ENCODE data around the gene TSPY2. TPM values are rescaled to one million over a fixed set of nuclear protein-coding genes. Genes with fewer than 3 reads are reported as not detected.
"Not testable (repeated sequence)": the region's sequence is repeated elsewhere in the genome, so short reads cannot be mapped to it uniquely, and the experiment has no call there.

Gene TSPY2
- polyA plus RNA-seq (2013, experiment 1 of 4): not detected
- not detected for polyA plus RNA-seq (2013, experiment 2 of 4)
- polyA plus RNA-seq (2013, experiment 3 of 4): not detected
- polyA plus RNA-seq (2013, experiment 4 of 4): not detected

DNA sequence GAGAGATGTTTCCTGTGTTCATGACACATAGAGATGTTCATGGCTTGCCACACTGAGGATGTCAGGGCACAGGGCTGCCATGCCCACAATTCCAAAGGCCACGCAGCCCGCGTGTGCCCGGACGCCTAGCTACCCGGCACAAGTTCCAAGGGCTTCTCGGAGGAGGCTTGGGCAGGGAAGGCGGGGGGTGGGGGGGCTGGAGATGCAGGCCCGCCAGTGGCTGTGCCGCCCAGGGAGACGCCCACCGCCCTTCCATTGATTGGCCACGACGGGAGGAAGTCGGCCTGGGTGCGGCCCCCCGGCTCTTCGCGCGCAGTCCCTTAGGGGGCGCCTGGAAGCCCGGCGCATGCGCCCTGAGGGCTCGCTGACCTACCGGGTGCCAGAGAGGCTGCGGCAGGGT is at the start of gene TSPY2:
TSS of gene TSPY2 (plus strand) at position 301 of the 400 bp plus-strand sequence. CDS start at position 347, 46 bp downstream.
- H3K4me3 ChIP-seq (ENCODE audit: insufficient read depth, low read depth, low read length); H3K36me3 ChIP-seq (ENCODE audit: control insufficient read depth, insufficient read depth, low read length); H3K9me3 ChIP-seq (ENCODE audit: control insufficient read depth, low read length); H3K27me3 ChIP-seq (ENCODE audit: control insufficient read depth, insufficient read depth, low read length, poor library complexity, severe bottlenecking); H3K4me1 ChIP-seq (ENCODE audit: control insufficient read depth, insufficient read depth, low read length); H3K27ac ChIP-seq (ENCODE audit: insufficient read depth, low read depth, low read length, poor library complexity, severe bottlenecking): not testable (repeated sequence)
- WGBS, 2 experiments: 93 to 97% methylated on average over 9 to 17 of the region's 27 CpGs

GRCh38 chrY:6209565-6209964 is 36.5 kb upstream of the TSPY2 start:
- not testable (repeated sequence) for H3K4me3 ChIP-seq (ENCODE audit: insufficient read depth, low read depth, low read length); H3K36me3 ChIP-seq (ENCODE audit: control insufficient read depth, insufficient read depth, low read length); H3K27ac ChIP-seq (ENCODE audit: insufficient read depth, low read depth, low read length, poor library complexity, severe bottlenecking); H3K4me1 ChIP-seq (ENCODE audit: control insufficient read depth, insufficient read depth, low read length); H3K27me3 ChIP-seq (ENCODE audit: control insufficient read depth, insufficient read depth, low read length, poor library complexity, severe bottlenecking); H3K9me3 ChIP-seq (ENCODE audit: control insufficient read depth, low read length)

DNA sequence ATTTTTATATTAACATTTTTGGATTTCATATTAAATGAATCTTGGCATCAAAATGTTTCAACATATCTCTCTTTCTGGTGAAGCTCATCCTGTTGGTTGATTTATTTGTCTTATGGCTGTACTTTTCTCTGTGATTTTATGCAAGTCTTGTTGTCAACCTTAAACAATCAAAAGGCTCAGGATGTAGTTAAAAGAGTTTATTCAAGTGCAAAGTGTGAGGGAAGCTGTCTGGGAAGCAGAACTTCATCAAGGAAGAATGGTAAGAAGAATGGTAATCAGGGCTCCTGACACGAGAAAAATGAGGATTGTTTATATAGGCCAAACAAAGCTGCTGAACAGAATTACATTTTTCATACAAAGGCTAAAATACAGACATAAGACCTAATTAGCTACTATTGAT is 29.0 kb upstream of the TSPY2 start:
- H3K36me3 ChIP-seq (ENCODE audit: control insufficient read depth, insufficient read depth, low read length); H3K27ac ChIP-seq (ENCODE audit: insufficient read depth, low read depth, low read length, poor library complexity, severe bottlenecking); H3K9me3 ChIP-seq (ENCODE audit: control insufficient read depth, low read length); H3K4me1 ChIP-seq (ENCODE audit: control insufficient read depth, insufficient read depth, low read length); H3K27me3 ChIP-seq (ENCODE audit: control insufficient read depth, insufficient read depth, low read length, poor library complexity, severe bottlenecking); H3K4me3 ChIP-seq (ENCODE audit: insufficient read depth, low read depth, low read length): not testable (repeated sequence)
- no CpG with 5 or more reads among the region's 1 CpG for WGBS, 2 experiments

GRCh38 chrY:6269839-6270238 is 23.8 kb downstream of the TSPY2 start:
- H3K27ac ChIP-seq (ENCODE audit: insufficient read depth, low read depth, low read length, poor library complexity, severe bottlenecking); H3K9me3 ChIP-seq (ENCODE audit: control insufficient read depth, low read length); H3K4me1 ChIP-seq (ENCODE audit: control insufficient read depth, insufficient read depth, low read length); H3K27me3 ChIP-seq (ENCODE audit: control insufficient read depth, insufficient read depth, low read length, poor library complexity, severe bottlenecking); H3K36me3 ChIP-seq (ENCODE audit: control insufficient read depth, insufficient read depth, low read length); H3K4me3 ChIP-seq (ENCODE audit: insufficient read depth, low read depth, low read length): not testable (repeated sequence)
- WGBS, 2 experiments: no CpG with 5 or more reads among the region's 4 CpGs
